Trophoblast cell (in vitro differentiated cells and primary cell): ENCODE measurements around the gene CNN3.

Experiments used
- DNase-seq, 2 donors: peaks; one replicate each; pipeline ENCODE4 v3.0.0-alpha.2; 2016
- H2AFZ ChIP-seq: 2 replicates; pipeline ENCODE4 v1.6.1; 2013; ENCODE audit warnings: low read length, moderate library complexity, mild to moderate bottlenecking; ENCODE audit not compliant: insufficient read depth, poor library complexity
- H2AK5ac ChIP-seq: 2 replicates; pipeline ENCODE4 v1.6.1; 2013; ENCODE audit warnings: mild to moderate bottlenecking, low read length
- H2BK120ac ChIP-seq: 2 replicates; pipeline ENCODE4 v1.6.1; 2013; ENCODE audit warnings: low read length, mild to moderate bottlenecking, moderate library complexity; ENCODE audit not compliant: insufficient read depth, poor library complexity
- H2BK12ac ChIP-seq: 2 replicates; pipeline ENCODE4 v1.6.1; 2013; ENCODE audit warnings: mild to moderate bottlenecking, low read length, moderate library complexity
- H2BK5ac ChIP-seq: 2 replicates; pipeline ENCODE4 v1.6.1; 2013; ENCODE audit warnings: low read length, low read depth, moderate library complexity, mild to moderate bottlenecking; ENCODE audit not compliant: poor library complexity
- H3K14ac ChIP-seq: 2 replicates; pipeline ENCODE4 v1.6.1; 2013; ENCODE audit warnings: mild to moderate bottlenecking, low read length
- H3K18ac ChIP-seq: 2 replicates; pipeline ENCODE4 v1.6.1; 2013; ENCODE audit warnings: mild to moderate bottlenecking, low read length
- H3K23ac ChIP-seq: 2 replicates; pipeline ENCODE4 v1.6.1; 2013; ENCODE audit warnings: low read length
- H3K27ac ChIP-seq: 2 replicates; pipeline ENCODE4 v1.5.1; 2013; ENCODE audit warnings: low read depth, mild to moderate bottlenecking, inconsistent platforms, low read length, moderate library complexity
- H3K27me3 ChIP-seq: 2 replicates; pipeline ENCODE4 v1.6.1; 2013; ENCODE audit warnings: inconsistent platforms, mild to moderate bottlenecking, low read length, moderate library complexity; ENCODE audit not compliant: insufficient read depth
- H3K36me3 ChIP-seq, 2 experiments: 1 replicate in 1 of 2; 2 replicates in 1 of 2; pipeline ENCODE4 v1.6.1; 2013; ENCODE audit warnings: low read length in 2 of 2, mild to moderate bottlenecking in 2 of 2, moderate library complexity in 1 of 2; ENCODE audit not compliant: insufficient read depth in 2 of 2, control insufficient read depth in 1 of 2
- H3K4ac ChIP-seq: 2 replicates; pipeline ENCODE4 v1.6.1; 2013; ENCODE audit warnings: low read depth, mild to moderate bottlenecking, low read length, moderate library complexity
- H3K4me1 ChIP-seq, 2 experiments: 1 replicate in 1 of 2; 2 replicates in 1 of 2; pipeline ENCODE4 v1.6.1; 2013; ENCODE audit warnings: low read length in 2 of 2, mild to moderate bottlenecking in 2 of 2, moderate library complexity in 1 of 2; ENCODE audit not compliant: insufficient read depth in 2 of 2, control insufficient read depth in 1 of 2
- H3K4me2 ChIP-seq: 2 replicates; pipeline ENCODE4 v1.6.1; 2013; ENCODE audit warnings: inconsistent platforms, mild to moderate bottlenecking, low read length, moderate library complexity
- H3K4me3 ChIP-seq: 2 replicates; pipeline ENCODE4 v1.5.1; 2013; ENCODE audit warnings: mild to moderate bottlenecking, low read depth, low read length, inconsistent platforms
- H3K79me1 ChIP-seq: one replicate; pipeline ENCODE4 v1.6.1; 2013; ENCODE audit warnings: low read length
- H3K79me2 ChIP-seq: 2 replicates; pipeline ENCODE4 v1.6.1; 2013; ENCODE audit warnings: low read length, mild to moderate bottlenecking; ENCODE audit not compliant: control insufficient read depth, insufficient read depth, poor library complexity
- H3K9ac ChIP-seq: 2 replicates; pipeline ENCODE4 v1.6.1; 2013; ENCODE audit warnings: mild to moderate bottlenecking, low read length
- H3K9me3 ChIP-seq: 2 replicates; pipeline ENCODE4 v1.6.1; 2013; ENCODE audit warnings: low read depth, mild to moderate bottlenecking, control low read depth, inconsistent platforms, low read length; ENCODE audit not compliant: insufficient read depth
- H4K12ac ChIP-seq: 2 replicates; pipeline ENCODE4 v1.6.1; 2013; ENCODE audit warnings: low read depth, mild to moderate bottlenecking, low read length, moderate library complexity
- H4K8ac ChIP-seq: 2 replicates; pipeline ENCODE4 v1.6.1; 2013; ENCODE audit warnings: low read depth, mild to moderate bottlenecking, low read length, moderate library complexity
- H4K91ac ChIP-seq: one replicate; pipeline ENCODE4 v1.6.1; 2013; ENCODE audit warnings: low read depth, mild to moderate bottlenecking, low read length, moderate library complexity
- WGBS: extraction: QIAGEN DNeasy Blood & Tissue Kit; methylation state at CpG from one replicate; pipeline ENCODE4 v1.1.7; 2013; ENCODE audit warnings: missing lambda C conversion rate; ENCODE audit not compliant: insufficient read length, insufficient coverage; ENCODE audit errors: extremely low coverage; 5-methylcytosine and 5-hydroxymethylcytosine counted together

Gene CNN3

GRCh38 chr1:94852788-94853187, 74.1 kb downstream of the CNN3 start:
- Histone ChIP-seq H3K27ac (no peak overlapping the region), H3K4me3 (no peak overlapping the region), H2BK12ac (no peak overlapping the region), H3K79me1 (peaks cover 6% of the 10 kb centered on the region), H3K23ac (no peak overlapping the region), H3K27me3 (no peaks in the 10 kb centered on the region), H3K4me2 (no peak overlapping the region), H3K36me3 (no peaks in the 10 kb centered on the region), H3K79me2 (no peaks in the 10 kb centered on the region), H2AFZ (no peak overlapping the region), H3K14ac (no peak overlapping the region), H3K18ac (no peak overlapping the region), H4K91ac (no peak overlapping the region), H4K8ac (no peak overlapping the region), H3K4me1 (peaks cover 10 to 11% of the 10 kb centered on the region in 2 experiments), H2AK5ac (no peak overlapping the region), H2BK5ac (no peak overlapping the region), H3K4ac (no peak overlapping the region), H2BK120ac (no peak overlapping the region), H4K12ac (no peak overlapping the region), H3K9me3 (no peaks in the 10 kb centered on the region), H3K9ac (no peak overlapping the region)
- no CpG with 5 or more reads among the region's 2 CpGs for WGBS
- no peak for DNase-seq

DNA sequence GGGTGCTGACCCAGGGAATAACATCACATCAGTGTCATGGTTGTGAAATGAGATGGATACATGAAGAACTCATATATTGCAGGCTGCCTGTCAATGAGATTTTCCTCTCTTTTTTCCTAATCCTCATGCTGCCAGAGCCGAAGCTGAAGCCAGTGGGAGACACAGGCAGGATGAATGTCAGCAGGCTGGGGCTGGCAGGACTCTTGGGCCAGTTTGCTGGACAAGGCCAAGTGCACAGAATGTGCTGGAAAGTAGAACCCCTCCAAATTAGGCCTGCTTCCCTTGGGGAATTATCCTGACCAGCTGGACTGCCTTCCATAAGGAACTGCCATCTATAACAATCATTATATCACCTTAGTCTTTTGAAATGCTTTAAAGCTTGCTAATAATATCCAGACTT, 75.3 kb downstream of the CNN3 start:
- H3K4me2 ChIP-seq, result no peak overlapping the region
- no CpG with 5 or more reads among the region's 1 CpG for WGBS
- no peak overlapping the region for H4K12ac ChIP-seq
- no peaks in the 10 kb centered on the region for H3K79me2 ChIP-seq
- no peaks in the 10 kb centered on the region for H3K36me3 ChIP-seq
- no peaks in the 10 kb centered on the region for H3K9me3 ChIP-seq
- H3K4me3 ChIP-seq, result no peak overlapping the region
- no peak overlapping the region for H4K91ac ChIP-seq
- no peak overlapping the region for H2BK12ac ChIP-seq
- DNase-seq, result no peak
- no peak overlapping the region for H3K4ac ChIP-seq
- H3K23ac ChIP-seq, result no peak overlapping the region
- peaks cover 14 to 18% of the 10 kb centered on the region in 2 experiments for H3K4me1 ChIP-seq
- H3K18ac ChIP-seq, result no peak overlapping the region
- no peak overlapping the region for H3K27ac ChIP-seq
- no peak overlapping the region for H3K9ac ChIP-seq
- H2BK120ac ChIP-seq, result no peak overlapping the region
- H3K14ac ChIP-seq, result no peak overlapping the region
- no peak overlapping the region for H4K8ac ChIP-seq
- peaks cover 9% of the 10 kb centered on the region for H3K79me1 ChIP-seq
- H3K27me3 ChIP-seq, result no peaks in the 10 kb centered on the region
- no peak overlapping the region for H2BK5ac ChIP-seq
- H2AFZ ChIP-seq, result no peak overlapping the region
- H2AK5ac ChIP-seq, result no peak overlapping the region
